ENCODE measurements around the gene TUBB.

- TF ChIP-seq EZH2 (IDR thresholded peaks at IDR 0.05; ENCODE audit: borderline replicate concordance) = no peak
- no peak for TF ChIP-seq CTCF (IDR thresholded peaks at IDR 0.05; ENCODE audit: poor library complexity)
Measured at GRCh38 chr6:30688569-30688968, 31.6 kb upstream of the TUBB start.
